Central memory CD8-positive, alpha-beta T cell (primary cell): ENCODE data around the gene SLC35F4.

ENCODE experiments used
- ATAC-seq: fragments of 150-1000 bp; cut with Tn5 transposase; replicated peaks from 2 replicates; pipeline ENCODE4 v1.10.0; 2022; ENCODE audit warnings: mild to moderate bottlenecking, moderate FRiP score, moderate number of reproducible peaks; ENCODE audit not compliant: poor library complexity, severe bottlenecking; ENCODE audit errors: extremely low read depth
- DNase-seq, 2 donors: peaks; one replicate each; pipeline ENCODE4 v3.0.0; 2021; ENCODE audit warnings: low spot score in 2 of 2
- H3K27ac Mint-ChIP-seq: one replicate; pipeline ENCODE4 v1.8.0; 2022; ENCODE audit warnings: low read depth, mild to moderate bottlenecking, moderate library complexity, mixed read lengths
- H3K27me3 Mint-ChIP-seq: one replicate; pipeline ENCODE4 v1.8.0; 2022; ENCODE audit warnings: mixed read lengths
- H3K36me3 Mint-ChIP-seq: one replicate; pipeline ENCODE4 v1.8.0; 2022; ENCODE audit warnings: mild to moderate bottlenecking, moderate library complexity, mixed read lengths; ENCODE audit not compliant: insufficient read depth
- H3K4me1 Mint-ChIP-seq: one replicate; pipeline ENCODE4 v1.8.0; 2022; ENCODE audit warnings: mixed read lengths
- H3K4me3 Mint-ChIP-seq: one replicate; pipeline ENCODE4 v1.8.0; 2022; ENCODE audit warnings: mild to moderate bottlenecking, moderate library complexity, mixed read lengths
- H3K9me3 Mint-ChIP-seq: one replicate; pipeline ENCODE4 v1.8.0; 2022; ENCODE audit warnings: mixed read lengths

SLC35F4 gene

GRCh38 chr14:57818511-57818910 lies 47.4 kb downstream of the SLC35F4 start:
- no peaks in the 10 kb centered on the region for H3K36me3 Mint-ChIP-seq
- H3K4me3 Mint-ChIP-seq = no peak overlapping the region
- peaks cover 7% of the 10 kb centered on the region for H3K9me3 Mint-ChIP-seq
- no peaks in the 10 kb centered on the region for H3K4me1 Mint-ChIP-seq
- no peak overlapping the region for H3K27ac Mint-ChIP-seq
- H3K27me3 Mint-ChIP-seq = no peaks in the 10 kb centered on the region
- ATAC-seq (no peak), DNase-seq (no peak)

- no peaks in the 10 kb centered on the region for H3K9me3 Mint-ChIP-seq
- H3K4me3 Mint-ChIP-seq = no peak overlapping the region
- H3K27me3 Mint-ChIP-seq = no peaks in the 10 kb centered on the region
- H3K27ac Mint-ChIP-seq = no peak overlapping the region
- DNase-seq (no peak), ATAC-seq (no peak)
- no peaks in the 10 kb centered on the region for H3K36me3 Mint-ChIP-seq
- no peaks in the 10 kb centered on the region for H3K4me1 Mint-ChIP-seq
Measured at GRCh38 chr14:57816568-57817284, 49.2 kb downstream of the SLC35F4 start.

- no peak for DNase-seq
- no peak overlapping the region for H3K4me3 Mint-ChIP-seq
- no peak for ATAC-seq
- H3K27me3 Mint-ChIP-seq = no peaks in the 10 kb centered on the region
- no peaks in the 10 kb centered on the region for H3K36me3 Mint-ChIP-seq
- H3K4me1 Mint-ChIP-seq = no peaks in the 10 kb centered on the region
- no peaks in the 10 kb centered on the region for H3K9me3 Mint-ChIP-seq
- no peak overlapping the region for H3K27ac Mint-ChIP-seq
Measured at GRCh38 chr14:57814726-57815125, 51.2 kb downstream of the SLC35F4 start.

- H3K4me1 Mint-ChIP-seq = no peaks in the 10 kb centered on the region
- H3K9me3 Mint-ChIP-seq = no peaks in the 10 kb centered on the region
- no peak overlapping the region for H3K4me3 Mint-ChIP-seq
Measured at GRCh38 chr14:57812741-57813140, 53.2 kb downstream of the SLC35F4 start.

GRCh38 chr14:57811998-57812546 lies 53.8 kb downstream of the SLC35F4 start:
- no peaks in the 10 kb centered on the region for H3K36me3 Mint-ChIP-seq
- ATAC-seq (no peak), DNase-seq (no peak)
- H3K27ac Mint-ChIP-seq = no peak overlapping the region
- no peaks in the 10 kb centered on the region for H3K4me1 Mint-ChIP-seq
- no peaks in the 10 kb centered on the region for H3K9me3 Mint-ChIP-seq
- H3K27me3 Mint-ChIP-seq = no peaks in the 10 kb centered on the region
- H3K4me3 Mint-ChIP-seq = no peak overlapping the region

More at GRCh38 chr14:57812741-57813140, 53.2 kb downstream of the SLC35F4 start:
- no peak for ATAC-seq
- Mint-ChIP-seq H3K27ac (no peak overlapping the region), H3K36me3 (no peaks in the 10 kb centered on the region), H3K27me3 (no peaks in the 10 kb centered on the region)
- no peak for DNase-seq

- DNase-seq (no peak), ATAC-seq (no peak)
- no peak overlapping the region for H3K4me3 Mint-ChIP-seq
- H3K27me3 Mint-ChIP-seq = no peaks in the 10 kb centered on the region
- H3K9me3 Mint-ChIP-seq = no peaks in the 10 kb centered on the region
- H3K4me1 Mint-ChIP-seq = no peaks in the 10 kb centered on the region
- no peaks in the 10 kb centered on the region for H3K36me3 Mint-ChIP-seq
- no peak overlapping the region for H3K27ac Mint-ChIP-seq
Measured at GRCh38 chr14:57809808-57810207, 56.1 kb downstream of the SLC35F4 start.

- DNase-seq = no peak
- ATAC-seq = no peak
- H3K27ac Mint-ChIP-seq = no peak overlapping the region
- H3K9me3 Mint-ChIP-seq = peaks cover 7% of the 10 kb centered on the region
- H3K27me3 Mint-ChIP-seq = no peaks in the 10 kb centered on the region
- H3K4me3 Mint-ChIP-seq = no peak overlapping the region
- no peaks in the 10 kb centered on the region for H3K4me1 Mint-ChIP-seq
- peaks cover 2% of the 10 kb centered on the region for H3K36me3 Mint-ChIP-seq
Measured at GRCh38 chr14:57797160-57797559, 68.7 kb downstream of the SLC35F4 start.

GRCh38 chr14:57796556-57796955 lies 69.3 kb downstream of the SLC35F4 start:
- ATAC-seq (no peak), DNase-seq (no peak)
- no peak overlapping the region for H3K27ac Mint-ChIP-seq
- H3K27me3 Mint-ChIP-seq = no peaks in the 10 kb centered on the region
- no peaks in the 10 kb centered on the region for H3K4me1 Mint-ChIP-seq
- no peak overlapping the region for H3K4me3 Mint-ChIP-seq
- peaks cover 7% of the 10 kb centered on the region for H3K9me3 Mint-ChIP-seq
- H3K36me3 Mint-ChIP-seq = peaks cover 2% of the 10 kb centered on the region

- Mint-ChIP-seq H3K27ac (no peak overlapping the region), H3K27me3 (no peaks in the 10 kb centered on the region)
Measured at GRCh38 chr14:57785058-57785457, 80.8 kb downstream of the SLC35F4 start.

GRCh38 chr14:57771801-57772200 lies 94.1 kb downstream of the SLC35F4 start:
- Mint-ChIP-seq H3K27me3 (no peaks in the 10 kb centered on the region), H3K27ac (no peak overlapping the region), H3K36me3 (no peaks in the 10 kb centered on the region), H3K4me3 (no peak overlapping the region), H3K9me3 (peaks cover 17% of the 10 kb centered on the region), H3K4me1 (no peaks in the 10 kb centered on the region)
- ATAC-seq (no peak), DNase-seq (no peak)

More at GRCh38 chr14:57785058-57785457, 80.8 kb downstream of the SLC35F4 start:
- DNase-seq = no peak
- ATAC-seq = no peak
- Mint-ChIP-seq H3K9me3 (peaks cover 32% of the 10 kb centered on the region), H3K4me1 (no peaks in the 10 kb centered on the region), H3K36me3 (no peaks in the 10 kb centered on the region), H3K4me3 (no peak overlapping the region)

- Mint-ChIP-seq H3K27me3 (no peaks in the 10 kb centered on the region), H3K27ac (no peak overlapping the region), H3K4me1 (no peaks in the 10 kb centered on the region), H3K4me3 (no peak overlapping the region), H3K36me3 (no peaks in the 10 kb centered on the region), H3K9me3 (peaks cover 10% of the 10 kb centered on the region)
- ATAC-seq (no peak), DNase-seq (no peak)
Measured at GRCh38 chr14:57769863-57770523, 95.9 kb downstream of the SLC35F4 start.

GRCh38 chr14:57761800-57762199 lies 104.1 kb downstream of the SLC35F4 start:
- H3K27ac Mint-ChIP-seq = no peak overlapping the region
- ATAC-seq (no peak), DNase-seq (no peak)
- no peaks in the 10 kb centered on the region for H3K27me3 Mint-ChIP-seq
- H3K9me3 Mint-ChIP-seq = peaks cover 6% of the 10 kb centered on the region
- H3K4me3 Mint-ChIP-seq = no peak overlapping the region
- no peaks in the 10 kb centered on the region for H3K4me1 Mint-ChIP-seq
- no peaks in the 10 kb centered on the region for H3K36me3 Mint-ChIP-seq

- Mint-ChIP-seq H3K4me1 (no peaks in the 10 kb centered on the region), H3K27me3 (no peaks in the 10 kb centered on the region), H3K27ac (no peak overlapping the region), H3K36me3 (no peaks in the 10 kb centered on the region), H3K9me3 (peaks cover 6% of the 10 kb centered on the region), H3K4me3 (no peak overlapping the region)
- DNase-seq = no peak
- no peak for ATAC-seq
Measured at GRCh38 chr14:57760896-57761295, 105.0 kb downstream of the SLC35F4 start.
